Neural cell (in vitro differentiated cells): ENCODE data around the gene CDH16. TPM values are rescaled to one million over a fixed set of nuclear protein-coding genes. Genes with fewer than 3 reads are reported as not detected.

ENCODE experiments used
- H2AFZ ChIP-seq: fragments of 200-600, 300-800 bp; sonication (generic), shearing (Covaris generic); 2 replicates; pipeline ENCODE4 v1.6.0; 2014; ENCODE audit warnings: low read depth, mild to moderate bottlenecking, antibody characterized with exemption, low read length, moderate library complexity
- H3F3A ChIP-seq: fragments of 200-600 bp; shearing (Covaris generic); 2 replicates; pipeline ENCODE4 v1.6.1; 2016; ENCODE audit warnings: mild to moderate bottlenecking, moderate library complexity, mixed read lengths, antibody characterized with exemption, low read length; ENCODE audit not compliant: insufficient read depth, poor library complexity, severe bottlenecking
- H3K27ac ChIP-seq: fragments of 200-600, 300-800 bp; sonication (generic), shearing (Covaris generic); 2 replicates; pipeline ENCODE4 v1.5.1; 2014; ENCODE audit warnings: mild to moderate bottlenecking, low read length, moderate library complexity
- H3K27me3 ChIP-seq: fragments of 300-800, 200-600 bp; sonication (generic), shearing (Covaris generic); 2 replicates; pipeline ENCODE4 v1.6.0; 2014; ENCODE audit warnings: mild to moderate bottlenecking, low read depth, low read length, moderate library complexity; ENCODE audit not compliant: insufficient read depth
- H3K36me3 ChIP-seq: fragments of 300-800, 200-600 bp; sonication (generic), shearing (Covaris generic); 2 replicates; pipeline ENCODE4 v1.5.1; 2014; ENCODE audit warnings: mild to moderate bottlenecking, antibody characterized with exemption, low read length, moderate library complexity; ENCODE audit not compliant: insufficient read depth
- H3K4me2 ChIP-seq: fragments of 300-800, 200-600 bp; sonication (generic), shearing (Covaris generic); 2 replicates; pipeline ENCODE4 v1.6.0; 2014; ENCODE audit warnings: mild to moderate bottlenecking, low read length
- H3K4me3 ChIP-seq: fragments of 300-800, 200-600 bp; sonication (generic), shearing (Covaris generic); 2 replicates; pipeline ENCODE4 v1.5.1; 2014; ENCODE audit warnings: mild to moderate bottlenecking, low read length, moderate library complexity
- H3K79me2 ChIP-seq: fragments of 200-600 bp; shearing (Covaris generic); replicated peaks from 2 replicates; pipeline ENCODE4 v1.6.0; 2014; ENCODE audit warnings: mild to moderate bottlenecking, low read length, moderate library complexity; ENCODE audit not compliant: insufficient read depth
- H3K9ac ChIP-seq: fragments of 300-800, 200-600 bp; sonication (generic), shearing (Covaris generic); 2 replicates; pipeline ENCODE4 v1.6.1; 2016; ENCODE audit warnings: mild to moderate bottlenecking, low read length, mixed read lengths
- H3K9me2 ChIP-seq: fragments of 200-600 bp; shearing (Covaris generic); 2 replicates; pipeline ENCODE4 v1.6.1; 2016; ENCODE audit warnings: mild to moderate bottlenecking, low read length, mixed read lengths; ENCODE audit not compliant: insufficient read depth
- H3K9me3 ChIP-seq: fragments of 200-600, 300-800 bp; sonication (generic), shearing (Covaris generic); 2 replicates; pipeline ENCODE4 v1.6.1; 2016; ENCODE audit warnings: mild to moderate bottlenecking, mixed run types, low read length, moderate library complexity, mixed read lengths
- H4K20me1 ChIP-seq: fragments of 200-600 bp; shearing (Covaris generic); 2 replicates; pipeline ENCODE4 v1.6.1; 2016; ENCODE audit warnings: mild to moderate bottlenecking, mixed run types; ENCODE audit not compliant: insufficient read depth
- CTCF ChIP-seq: fragments of 450-650 bp; IDR thresholded peaks from 2 replicates; pipeline ENCODE4 v1.5.1; 2014; ENCODE audit warnings: antibody characterized with exemption, mild to moderate bottlenecking, moderate library complexity; ENCODE audit not compliant: poor library complexity, severe bottlenecking
- EP300 ChIP-seq: fragments of 450-650 bp; conservative IDR thresholded peaks from 2 replicates; pipeline ENCODE4 v1.6.1; 2014; ENCODE audit warnings: antibody characterized with exemption, mild to moderate bottlenecking, moderate library complexity; ENCODE audit not compliant: poor library complexity, severe bottlenecking
- EZH2 ChIP-seq: fragments of 200-600, 300-800 bp; shearing (Covaris generic), sonication (generic); IDR thresholded peaks from 2 replicates; pipeline ENCODE4 v1.6.1; 2014; ENCODE audit warnings: antibody characterized with exemption, low read length, borderline replicate concordance, mild to moderate bottlenecking; ENCODE audit not compliant: insufficient read depth, poor library complexity, severe bottlenecking
- MXI1 ChIP-seq: fragments of 450-650 bp; conservative IDR thresholded peaks from 2 replicates; pipeline ENCODE4 v1.6.1; 2014; ENCODE audit warnings: antibody characterized with exemption, mild to moderate bottlenecking; ENCODE audit not compliant: poor library complexity, severe bottlenecking
- POLR2AphosphoS5 ChIP-seq: IDR thresholded peaks from 2 replicates; pipeline ENCODE4 v1.6.1; 2012
- RAD21 ChIP-seq: fragments of 450-650 bp; conservative IDR thresholded peaks from 2 replicates; pipeline ENCODE4 v1.6.1; 2014; ENCODE audit warnings: antibody characterized with exemption, mild to moderate bottlenecking, moderate library complexity
- REST ChIP-seq: IDR thresholded peaks from 2 replicates; pipeline ENCODE4 v1.6.1; 2012; ENCODE audit warnings: borderline replicate concordance
- SMC3 ChIP-seq: fragments of 450-650 bp; conservative IDR thresholded peaks from 2 replicates; pipeline ENCODE4 v1.6.1; 2014; ENCODE audit warnings: antibody characterized with exemption, mild to moderate bottlenecking, moderate library complexity; ENCODE audit not compliant: poor library complexity
- TAF1 ChIP-seq: IDR thresholded peaks from 2 replicates; pipeline ENCODE4 v1.6.1; 2012; ENCODE audit warnings: low read depth
- polyA plus RNA-seq: library from polyadenylated mRNA; depleted of rRNA; stranded (reverse); fragments of >200 nt; gene quantifications from 2 replicates; pipeline ENCODE4 v1.2.3, GENCODE V29; 2014

Gene CDH16
- polyA plus RNA-seq, 1 donor from 2014 or later: not detected

GRCh38 chr16:66900721-66901441, 17.8 kb downstream of the CDH16 start:
- Histone ChIP-seq H3K4me2 (no peak overlapping the region), H3K79me2 (no peaks in the 10 kb centered on the region), H3K27ac (no peak overlapping the region), H4K20me1 (no peaks in the 10 kb centered on the region), H3K9me2 (no peaks in the 10 kb centered on the region), H3K4me3 (no peak overlapping the region), H3K36me3 (no peaks in the 10 kb centered on the region), H3K9me3 (no peaks in the 10 kb centered on the region), H2AFZ (no peak overlapping the region), H3K27me3 (no peaks in the 10 kb centered on the region), H3K9ac (no peak overlapping the region), H3F3A (no peaks in the 10 kb centered on the region)
- TF ChIP-seq CTCF (no peak), POLR2AphosphoS5 (no peak), TAF1 (no peak), EP300 (no peak), RAD21 (no peak), SMC3 (no peak), MXI1 (no peak), REST (no peak), EZH2 (no peak)

- H3K9ac ChIP-seq: no peak overlapping the region
- TF ChIP-seq CTCF: no peak
- no peak for TF ChIP-seq POLR2AphosphoS5
- no peak for TF ChIP-seq REST
- TF ChIP-seq RAD21: no peak
- TF ChIP-seq SMC3: no peak
- H3K4me3 ChIP-seq: no peak overlapping the region
- no peaks in the 10 kb centered on the region for H3K36me3 ChIP-seq
- H3K9me3 ChIP-seq: no peaks in the 10 kb centered on the region
- no peaks in the 10 kb centered on the region for H3K9me2 ChIP-seq
- H3K27me3 ChIP-seq: no peaks in the 10 kb centered on the region
- no peak overlapping the region for H3K27ac ChIP-seq
- no peaks in the 10 kb centered on the region for H4K20me1 ChIP-seq
- H3K79me2 ChIP-seq: no peaks in the 10 kb centered on the region
- H2AFZ ChIP-seq: no peak overlapping the region
- H3K4me2 ChIP-seq: no peak overlapping the region
- H3F3A ChIP-seq: no peaks in the 10 kb centered on the region
Observed at GRCh38 chr16:66899945-66900710, 18.6 kb downstream of the CDH16 start.
